H9 (cell line): ENCODE data around the gene WBP1. TPM values are rescaled to one million over a fixed set of nuclear protein-coding genes. Genes with fewer than 3 reads are reported as not detected.

Source experiments
- DNase-seq: peaks from one replicate; pipeline ENCODE4 v3.0.0-alpha.2; 2017
- H2AFZ ChIP-seq: one replicate; pipeline ENCODE4 v1.6.1; 2013; ENCODE audit warnings: mild to moderate bottlenecking, low read length, control low read depth, moderate library complexity
- H2AK5ac ChIP-seq: 2 replicates; pipeline ENCODE4 v1.6.1; 2013; ENCODE audit warnings: low read length, control low read depth, mixed read lengths; ENCODE audit not compliant: insufficient read length
- H2BK120ac ChIP-seq: one replicate; pipeline ENCODE4 v1.6.1; 2013; ENCODE audit warnings: low read depth, mild to moderate bottlenecking, low read length, control low read depth, inconsistent platforms; ENCODE audit not compliant: poor library complexity, severe bottlenecking
- H2BK12ac ChIP-seq: 2 replicates; pipeline ENCODE4 v1.6.1; 2013; ENCODE audit warnings: low read length, control low read depth, mixed read lengths, low read depth; ENCODE audit not compliant: insufficient read length
- H2BK15ac ChIP-seq: 2 replicates; pipeline ENCODE4 v1.6.1; 2013; ENCODE audit warnings: low read depth, low read length, control low read depth
- H2BK20ac ChIP-seq: one replicate; pipeline ENCODE4 v1.6.1; 2013; ENCODE audit warnings: low read depth, mild to moderate bottlenecking, low read length, control low read depth, inconsistent platforms; ENCODE audit not compliant: poor library complexity, severe bottlenecking
- H2BK5ac ChIP-seq: 2 replicates; pipeline ENCODE4 v1.6.1; 2013; ENCODE audit warnings: low read length, control low read depth, mixed read lengths; ENCODE audit not compliant: insufficient read length
- H3K14ac ChIP-seq: 2 replicates; pipeline ENCODE4 v1.6.1; 2013; ENCODE audit warnings: low read length, control low read depth; ENCODE audit not compliant: insufficient read depth
- H3K18ac ChIP-seq: 2 replicates; pipeline ENCODE4 v1.6.1; 2013; ENCODE audit warnings: low read depth, mild to moderate bottlenecking, mixed read lengths, low read length, control low read depth; ENCODE audit not compliant: insufficient read length
- H3K23ac ChIP-seq: 2 replicates; pipeline ENCODE4 v1.6.1; 2013; ENCODE audit warnings: low read length, control low read depth, mixed read lengths, low read depth; ENCODE audit not compliant: insufficient read length
- H3K23me2 ChIP-seq: 2 replicates; pipeline ENCODE4 v1.6.1; 2013; ENCODE audit warnings: low read depth, mild to moderate bottlenecking, mixed read lengths, low read length, control low read depth; ENCODE audit not compliant: insufficient read length, poor library complexity, severe bottlenecking
- H3K27ac ChIP-seq: 2 replicates; pipeline ENCODE4 v1.5.1; 2013; ENCODE audit warnings: low read length, control low read depth, mixed read lengths, low read depth; ENCODE audit not compliant: insufficient read length
- H3K27me3 ChIP-seq: 2 replicates; pipeline ENCODE4 v1.6.1; 2013; ENCODE audit warnings: low read length, control low read depth, inconsistent platforms; ENCODE audit not compliant: insufficient read depth
- H3K4ac ChIP-seq: 2 replicates; pipeline ENCODE4 v1.6.1; 2013; ENCODE audit warnings: low read depth, mild to moderate bottlenecking, control low read depth, inconsistent platforms, low read length, moderate library complexity
- H3K4me1 ChIP-seq: 2 replicates; pipeline ENCODE4 v1.6.1; 2013; ENCODE audit warnings: low read length, control low read depth, inconsistent platforms; ENCODE audit not compliant: insufficient read depth
- H3K4me2 ChIP-seq: 2 replicates; pipeline ENCODE4 v1.6.1; 2013; ENCODE audit warnings: low read length, control low read depth, mixed read lengths; ENCODE audit not compliant: insufficient read length, insufficient read depth
- H3K56ac ChIP-seq: 2 replicates; pipeline ENCODE4 v1.6.1; 2013; ENCODE audit warnings: low read depth, mild to moderate bottlenecking, mixed read lengths, low read length, control low read depth; ENCODE audit not compliant: insufficient read length
- H3K79me1 ChIP-seq: 2 replicates; pipeline ENCODE4 v1.6.1; 2013; ENCODE audit warnings: low read depth, mild to moderate bottlenecking, moderate library complexity, low read length, control low read depth, inconsistent platforms; ENCODE audit not compliant: insufficient read depth, poor library complexity, severe bottlenecking
- H3K79me2 ChIP-seq: 2 replicates; pipeline ENCODE4 v1.6.1; 2013; ENCODE audit warnings: low read length, control low read depth, inconsistent platforms; ENCODE audit not compliant: insufficient read depth
- H3K9ac ChIP-seq: 2 replicates; pipeline ENCODE4 v1.6.1; 2013; ENCODE audit warnings: low read length, control low read depth, mixed read lengths; ENCODE audit not compliant: insufficient read length; ENCODE audit errors: extremely low read depth
- H3K9me3 ChIP-seq: one replicate; pipeline ENCODE4 v1.6.1; 2013; ENCODE audit warnings: low read depth, low read length, inconsistent platforms; ENCODE audit not compliant: control insufficient read depth
- H3T11ph ChIP-seq: one replicate; pipeline ENCODE4 v1.6.1; 2013; ENCODE audit warnings: mild to moderate bottlenecking, low read length, control low read depth, inconsistent platforms
- H4K20me1 ChIP-seq: one replicate; pipeline ENCODE4 v1.6.1; 2013; ENCODE audit not compliant: control insufficient read depth, insufficient read length, insufficient read depth
- H4K5ac ChIP-seq: 2 replicates; pipeline ENCODE4 v1.6.1; 2013; ENCODE audit warnings: low read depth, mild to moderate bottlenecking, mixed read lengths, low read length, control low read depth; ENCODE audit not compliant: insufficient read length
- H4K8ac ChIP-seq: replicated peaks from 2 replicates; pipeline ENCODE4 v1.6.1; 2013; ENCODE audit warnings: low read length, control low read depth, mixed read lengths, low read depth; ENCODE audit not compliant: insufficient read length
- H4K91ac ChIP-seq: 2 replicates; pipeline ENCODE4 v1.6.1; 2013; ENCODE audit warnings: low read depth, mild to moderate bottlenecking, moderate library complexity, mixed read lengths, low read length, control low read depth; ENCODE audit not compliant: insufficient read length
- H3K27ac Mint-ChIP-seq, 3 experiments: 2 replicates in 2 of 3; 3 replicates in 1 of 3; pipeline ENCODE4 v1.8.0; 2020 to 2021; ENCODE audit warnings: mixed read lengths in 3 of 3, mild to moderate bottlenecking in 1 of 3, moderate library complexity in 1 of 3
- H3K27me3 Mint-ChIP-seq: 2 replicates; pipeline ENCODE4 v1.8.0; 2021; ENCODE audit warnings: low read depth, mild to moderate bottlenecking, moderate library complexity, mixed read lengths
- H3K36me3 Mint-ChIP-seq, 3 experiments: 2 replicates in 2 of 3; 3 replicates in 1 of 3; pipeline ENCODE4 v1.8.0; 2020 to 2021; ENCODE audit warnings: low read depth in 3 of 3, mixed read lengths in 3 of 3; ENCODE audit not compliant: insufficient read depth in 1 of 3
- H3K4me1 Mint-ChIP-seq, 2 experiments: 2 replicates each; pipeline ENCODE4 v1.8.0; 2020; ENCODE audit warnings: mixed read lengths in 2 of 2
- H3K4me3 Mint-ChIP-seq, 2 experiments: 2 replicates in 1 of 2; 3 replicates in 1 of 2; pipeline ENCODE4 v1.8.0; 2020 to 2021; ENCODE audit warnings: mild to moderate bottlenecking in 2 of 2, mixed read lengths in 2 of 2, moderate library complexity in 1 of 2
- H3K9me3 Mint-ChIP-seq, 2 experiments: 2 replicates in 1 of 2; 3 replicates in 1 of 2; pipeline ENCODE4 v1.8.0; 2020; ENCODE audit warnings: mild to moderate bottlenecking in 2 of 2, mixed read lengths in 2 of 2, moderate library complexity in 1 of 2
- CTCF ChIP-seq: fragments of 200-600 bp; sonication (generic); conservative IDR thresholded peaks from 3 replicates; pipeline ENCODE4 v1.8.0; 2021; ENCODE audit warnings: antibody characterized with exemption, mild to moderate bottlenecking
- WGBS: extraction: QIAGEN DNeasy Blood & Tissue Kit; methylation state at CpG from one replicate; pipeline ENCODE4 v1.1.7; 2013; ENCODE audit warnings: missing lambda C conversion rate, low lambda C conversion rate, mixed read lengths; ENCODE audit not compliant: insufficient read length; ENCODE audit errors: extremely low coverage; 5-methylcytosine and 5-hydroxymethylcytosine counted together
- total RNA-seq: library from RNA; stranded (reverse); gene quantifications from 2 replicates; pipeline ENCODE4 v1.2.1, GENCODE V29; 2021

WBP1 gene
- total RNA-seq, 1 experiment from 2014 or later = 82.1 TPM

GRCh38 chr2:74418312-74418711 lies 39.9 kb upstream of the WBP1 start:
- Mint-ChIP-seq H3K27ac (no peak overlapping the region), H3K4me1 (peaks cover 8 to 25% of the 10 kb centered on the region in 2 experiments), H3K27me3 (peaks cover 35% of the 10 kb centered on the region), H3K9me3 (no peaks in the 10 kb centered on the region; a peak in 1 of 5 replicates), H3K36me3 (peaks cover 0 to 7% (median 0%) of the 10 kb centered on the region in 3 experiments; a peak in 6 of 7 replicates), H3K4me3 (no peak overlapping the region)
- H3K14ac ChIP-seq = no peak overlapping the region
- H4K20me1 ChIP-seq = no peaks in the 10 kb centered on the region
- H3K79me2 ChIP-seq = no peaks in the 10 kb centered on the region
- no peak overlapping the region for H2BK5ac ChIP-seq
- H3K27me3 ChIP-seq = no peaks in the 10 kb centered on the region
- no peak overlapping the region for H3K18ac ChIP-seq
- TF ChIP-seq CTCF = no peak
- H3K56ac ChIP-seq = no peak overlapping the region
- no peaks in the 10 kb centered on the region for H3K79me1 ChIP-seq
- no peak for DNase-seq
- H3K23me2 ChIP-seq = peaks cover 9% of the 10 kb centered on the region
- H2BK120ac ChIP-seq = no peak overlapping the region
- H3K23ac ChIP-seq = no peak overlapping the region
- H4K91ac ChIP-seq = no peak overlapping the region
- H3K9ac ChIP-seq = no peak overlapping the region
- H2BK15ac ChIP-seq = no peak overlapping the region
- H2AK5ac ChIP-seq = no peak overlapping the region
- H3K9me3 ChIP-seq = no peaks in the 10 kb centered on the region
- H3K4me2 ChIP-seq = no peak overlapping the region
- no peaks in the 10 kb centered on the region for H3K4me1 ChIP-seq
- no peak overlapping the region for H3T11ph ChIP-seq
- no peak overlapping the region for H2BK12ac ChIP-seq
- no peak overlapping the region for H4K5ac ChIP-seq
- no peak overlapping the region for H2BK20ac ChIP-seq
- no peak overlapping the region for H4K8ac ChIP-seq
- no peak overlapping the region for H2AFZ ChIP-seq
- H3K4ac ChIP-seq = no peak overlapping the region
- H3K27ac ChIP-seq = no peak overlapping the region
- no CpG with 5 or more reads among the region's 27 CpGs for WGBS
